MCF 10A (cell line): ENCODE data around the gene ACVR1C. TPM values are rescaled to one million over a fixed set of nuclear protein-coding genes. Genes with fewer than 3 reads are reported as not detected.

Source experiments
- BruUV-seq: library from RNA; stranded (reverse); fragments of 400-500 nt; replicated peaks from 2 replicates; lab custom pipeline; 2021; lab: Mats Ljungman, UMichigan
- CTCF ChIA-PET: fragments of 300-600 bp; sonication (Branson Sonifier 250); formaldehyde crosslinking; extraction: SDS; loops from one replicate; lab custom pipeline; 2021; ENCODE audit warnings: antibody characterized with exemption, inconsistent platforms; lab: Yijun Ruan, JAX
- POLR2A ChIA-PET: fragments of 300-600, 350-650 bp; sonication (Branson Sonifier 250); formaldehyde crosslinking; extraction: SDS; loops from one replicate; lab custom pipeline; 2020; ENCODE audit warnings: antibody characterized with exemption, inconsistent platforms; lab: Yijun Ruan, JAX
- DNase-seq: peaks from one replicate; pipeline ENCODE4 v3.0.0-alpha.2; 2018; ENCODE audit not compliant: unreplicated experiment
- H3K27ac Mint-ChIP-seq: one replicate; pipeline ENCODE4 v1.8.0; 2022; ENCODE audit warnings: mild to moderate bottlenecking, low read depth, mixed read lengths; ENCODE audit not compliant: unreplicated experiment
- H3K27me3 Mint-ChIP-seq: one replicate; pipeline ENCODE4 v1.8.0; 2022; ENCODE audit warnings: mixed read lengths; ENCODE audit not compliant: insufficient read depth, unreplicated experiment
- H3K36me3 Mint-ChIP-seq: one replicate; pipeline ENCODE4 v1.8.0; 2022; ENCODE audit warnings: mild to moderate bottlenecking, moderate library complexity, mixed read lengths; ENCODE audit not compliant: insufficient read depth, unreplicated experiment
- H3K4me1 Mint-ChIP-seq: one replicate; pipeline ENCODE4 v1.8.0; 2022; ENCODE audit warnings: mixed read lengths; ENCODE audit not compliant: insufficient read depth, unreplicated experiment
- H3K4me3 Mint-ChIP-seq: one replicate; pipeline ENCODE4 v1.8.0; 2022; ENCODE audit warnings: mild to moderate bottlenecking, moderate library complexity, mixed read lengths; ENCODE audit not compliant: unreplicated experiment
- H3K9me3 Mint-ChIP-seq: one replicate; pipeline ENCODE4 v1.8.0; 2022; ENCODE audit warnings: mixed read lengths; ENCODE audit not compliant: unreplicated experiment
- intact Hi-C: fragments of 100-400 bp; cut with micrococcal nuclease; formaldehyde crosslinking; loops from 2 replicates; pipeline ENCODE4 v1.14.1; 2022
- total RNA-seq: library from RNA; stranded (reverse); gene quantifications from 2 replicates; pipeline ENCODE4 v1.2.3, GENCODE V29; 2022
- TF ChIP-seq, protein P1 (sequence below): fragments of 200-600 bp; IDR thresholded peaks from one replicate; pipeline ENCODE4 v1.8.0; 2022; ENCODE audit warnings: antibody characterized with exemption, mild to moderate bottlenecking; ENCODE audit not compliant: unreplicated experiment

The ACVR1C gene
- total RNA-seq, 1 experiment from 2014 or later = 0.12 TPM

- Mint-ChIP-seq H3K9me3 (no peaks in the 10 kb centered on the region), H3K36me3 (no peaks in the 10 kb centered on the region), H3K27ac (peak overlapping the region; percentile 1), H3K4me3 (no peak overlapping the region), H3K27me3 (no peaks in the 10 kb centered on the region), H3K4me1 (peaks cover 31% of the 10 kb centered on the region)
- DNase-seq = no peak
- TF ChIP-seq, protein P1, sequence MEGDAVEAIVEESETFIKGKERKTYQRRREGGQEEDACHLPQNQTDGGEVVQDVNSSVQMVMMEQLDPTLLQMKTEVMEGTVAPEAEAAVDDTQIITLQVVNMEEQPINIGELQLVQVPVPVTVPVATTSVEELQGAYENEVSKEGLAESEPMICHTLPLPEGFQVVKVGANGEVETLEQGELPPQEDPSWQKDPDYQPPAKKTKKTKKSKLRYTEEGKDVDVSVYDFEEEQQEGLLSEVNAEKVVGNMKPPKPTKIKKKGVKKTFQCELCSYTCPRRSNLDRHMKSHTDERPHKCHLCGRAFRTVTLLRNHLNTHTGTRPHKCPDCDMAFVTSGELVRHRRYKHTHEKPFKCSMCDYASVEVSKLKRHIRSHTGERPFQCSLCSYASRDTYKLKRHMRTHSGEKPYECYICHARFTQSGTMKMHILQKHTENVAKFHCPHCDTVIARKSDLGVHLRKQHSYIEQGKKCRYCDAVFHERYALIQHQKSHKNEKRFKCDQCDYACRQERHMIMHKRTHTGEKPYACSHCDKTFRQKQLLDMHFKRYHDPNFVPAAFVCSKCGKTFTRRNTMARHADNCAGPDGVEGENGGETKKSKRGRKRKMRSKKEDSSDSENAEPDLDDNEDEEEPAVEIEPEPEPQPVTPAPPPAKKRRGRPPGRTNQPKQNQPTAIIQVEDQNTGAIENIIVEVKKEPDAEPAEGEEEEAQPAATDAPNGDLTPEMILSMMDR = no peak
- CTCF ChIA-PET = interaction anchor here (1.7 kb wide), 1 partner anchor 160 kb away, joined by 5 read pairs; no protein-coding TSS in a partner anchor
- POLR2A ChIA-PET = interaction anchor here (1.0 kb wide), 1 partner anchor 11 kb away, joined by 3 read pairs; no protein-coding TSS in a partner anchor
- BruUV-seq = no TSS peak
- intact Hi-C loops = no loop called here
These were observed 141.4 kb downstream of the ACVR1C start for GRCh38 chr2:157487271-157487610.

DNA sequence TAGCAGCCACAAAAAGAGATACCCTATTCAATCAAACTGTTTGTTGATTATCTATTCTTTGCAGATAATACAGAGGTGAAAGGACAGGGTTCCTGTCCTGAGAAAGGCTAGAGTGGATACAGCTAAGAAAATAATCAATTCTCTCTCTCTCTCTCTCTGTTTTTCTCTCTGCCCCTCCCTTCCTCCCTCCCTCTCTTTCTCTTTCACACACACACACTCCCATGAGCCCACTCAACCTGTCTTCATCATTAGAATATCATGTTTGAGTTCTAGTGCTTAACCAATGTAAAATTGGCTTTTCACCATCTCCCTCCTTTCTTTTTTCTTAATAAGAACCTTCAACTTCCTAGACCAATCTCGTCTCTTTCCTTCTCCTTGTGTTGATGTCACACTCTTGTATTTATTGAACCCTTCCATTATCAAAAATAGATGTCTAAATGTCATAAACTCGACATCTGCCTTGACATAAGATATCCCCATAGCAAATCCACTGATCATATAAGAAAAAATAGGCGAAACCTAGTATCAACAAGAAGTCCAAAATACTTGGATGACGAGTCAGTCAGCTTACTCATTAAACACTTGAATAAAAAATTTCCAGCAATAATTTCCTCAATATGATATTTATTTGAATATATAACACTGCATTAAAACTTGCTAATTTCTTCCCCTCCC lies 141.9 kb downstream of the ACVR1C start:
- H3K27me3 Mint-ChIP-seq = no peaks in the 10 kb centered on the region
- TF ChIP-seq, protein P1 = no peak
- H3K36me3 Mint-ChIP-seq = no peaks in the 10 kb centered on the region
- H3K4me3 Mint-ChIP-seq = no peak overlapping the region
- H3K27ac Mint-ChIP-seq = peak overlapping the region; percentile 1
- intact Hi-C loops = no loop called here
- no TSS peak for BruUV-seq
- H3K9me3 Mint-ChIP-seq = no peaks in the 10 kb centered on the region
- H3K4me1 Mint-ChIP-seq = peaks cover 31% of the 10 kb centered on the region
- POLR2A ChIA-PET = interaction anchor here (1.0 kb wide), 1 partner anchor 11 kb away, joined by 3 read pairs; no protein-coding TSS in a partner anchor
- no peak for DNase-seq
- CTCF ChIA-PET = interaction anchor here (0.6 to 1.6 kb wide), 3 partner anchors 151 to 171 kb away, joined by 3 to 4 read pairs (median 4); no protein-coding TSS in a partner anchor

DNA sequence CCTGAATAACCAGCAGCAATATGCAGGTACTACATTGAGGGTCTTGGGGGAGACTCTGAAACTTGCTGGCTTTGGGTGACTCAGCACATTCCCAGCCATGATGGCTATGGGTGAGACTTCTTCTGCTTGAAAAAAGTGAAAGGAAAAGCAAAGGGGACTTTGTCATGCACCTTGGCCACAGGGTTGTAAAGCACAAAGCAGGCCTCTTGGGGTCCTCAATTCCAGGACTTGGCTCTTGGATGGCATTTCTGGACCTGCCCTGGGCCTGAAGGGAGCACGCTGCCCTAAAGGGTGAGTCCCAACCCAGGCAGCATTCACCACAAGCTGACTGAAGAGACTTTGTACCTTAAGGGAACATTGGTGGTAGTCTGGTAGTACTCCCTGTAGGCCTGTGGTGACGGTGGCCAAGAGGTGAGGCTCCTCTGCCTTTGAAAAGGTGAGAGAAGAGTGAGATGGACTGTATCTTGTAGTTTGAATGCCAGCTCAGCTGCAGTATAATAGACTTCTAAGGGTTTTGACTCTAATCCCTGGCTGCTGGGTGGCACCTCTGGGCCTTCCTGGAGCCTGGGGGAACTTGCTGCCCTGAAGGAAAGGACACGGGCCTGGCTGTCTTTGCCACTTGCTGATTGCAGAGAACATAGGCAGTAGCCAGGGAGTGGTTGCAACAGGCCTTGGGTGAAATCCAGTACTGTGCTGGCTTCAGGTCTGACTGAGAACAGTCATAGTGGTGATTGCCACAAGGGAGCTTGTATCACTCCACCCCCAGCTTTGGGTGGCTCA lies 148.3 kb downstream of the ACVR1C start:
- peak; percentile 73 for DNase-seq
- Mint-ChIP-seq H3K36me3 (no peaks in the 10 kb centered on the region), H3K9me3 (no peaks in the 10 kb centered on the region), H3K27ac (no peak overlapping the region), H3K4me1 (peaks cover 20% of the 10 kb centered on the region), H3K4me3 (no peak overlapping the region), H3K27me3 (no peaks in the 10 kb centered on the region)
- TF ChIP-seq, protein P1 = no peak
- no TSS peak for BruUV-seq
- intact Hi-C loops = no loop called here
- ChIA-PET CTCF (interaction anchor here (0.6 to 2.7 kb wide), 9 partner anchors 11 to 994 kb away, joined by 3 to 12 read pairs (median 4); no protein-coding TSS in a partner anchor), POLR2A (interaction anchor here (1.2 kb wide), 1 partner anchor 41 kb away, joined by 3 read pairs; no protein-coding TSS in a partner anchor)
